GM18870 (cell line): ENCODE data around the gene UST.
A peak's percentile ranks its signal among the peaks of the same experiment; 100 is the strongest.
"Not testable (repeated sequence)": the region's sequence is repeated elsewhere in the genome, so short reads cannot be mapped to it uniquely, and the experiment has no call there.

Experiments used
- ATAC-seq: cut with Tn5 transposase; IDR thresholded peaks from one replicate; pipeline ENCODE4 v1.9.1; 2021; ENCODE audit warnings: moderate library complexity; ENCODE audit not compliant: unreplicated experiment

Gene UST

GRCh38 chr6:148857798-148858390 lies 111.1 kb downstream of the UST start:
- no peak for ATAC-seq

DNA sequence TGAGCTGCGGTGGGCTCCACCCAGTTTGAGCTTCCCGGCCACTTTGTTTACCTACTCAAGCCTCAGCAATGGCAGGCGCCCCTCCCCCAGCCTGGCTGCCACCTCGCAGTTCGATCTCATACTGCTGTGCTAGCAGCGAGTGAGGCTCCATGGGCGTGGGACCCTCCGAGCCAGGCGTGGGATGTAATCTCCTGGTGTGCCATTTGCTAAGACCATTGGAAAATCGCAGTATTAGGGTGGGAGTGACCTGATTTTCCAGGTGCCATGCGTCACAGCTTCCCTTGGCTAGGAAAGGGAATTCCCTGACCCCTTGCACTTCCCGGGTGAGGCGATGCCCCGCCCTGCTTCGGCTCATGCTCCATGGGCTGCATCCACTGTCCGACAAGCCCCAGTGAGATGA lies 117.3 kb downstream of the UST start:
- ATAC-seq: not testable (repeated sequence)

GRCh38 chr6:148864941-148865340 lies 118.1 kb downstream of the UST start:
- ATAC-seq: no peak

GRCh38 chr6:148866657-148867268 lies 119.9 kb downstream of the UST start:
- ATAC-seq: peak; percentile 92

- no peak for ATAC-seq
Observed at GRCh38 chr6:148867862-148868261, 121.0 kb downstream of the UST start.

DNA sequence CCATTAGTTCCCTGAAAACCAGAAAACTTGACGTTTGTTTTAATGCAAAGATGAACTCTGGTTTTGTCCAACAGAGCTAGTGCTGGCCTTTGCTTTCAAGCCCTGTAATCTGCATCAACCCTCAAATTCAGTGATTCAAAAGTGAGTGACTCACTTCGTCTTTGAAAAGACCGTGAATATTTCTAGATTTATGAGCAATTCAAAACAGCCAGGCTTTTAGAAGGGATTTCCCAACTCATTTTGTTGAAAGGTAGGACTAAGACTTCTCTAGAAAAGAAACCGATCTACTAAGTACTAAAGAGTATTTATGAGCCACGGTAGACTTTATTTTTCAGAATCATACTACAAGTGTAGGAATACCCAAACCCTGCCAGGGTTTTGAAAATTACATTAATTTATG lies 121.5 kb downstream of the UST start:
- ATAC-seq: no peak

DNA sequence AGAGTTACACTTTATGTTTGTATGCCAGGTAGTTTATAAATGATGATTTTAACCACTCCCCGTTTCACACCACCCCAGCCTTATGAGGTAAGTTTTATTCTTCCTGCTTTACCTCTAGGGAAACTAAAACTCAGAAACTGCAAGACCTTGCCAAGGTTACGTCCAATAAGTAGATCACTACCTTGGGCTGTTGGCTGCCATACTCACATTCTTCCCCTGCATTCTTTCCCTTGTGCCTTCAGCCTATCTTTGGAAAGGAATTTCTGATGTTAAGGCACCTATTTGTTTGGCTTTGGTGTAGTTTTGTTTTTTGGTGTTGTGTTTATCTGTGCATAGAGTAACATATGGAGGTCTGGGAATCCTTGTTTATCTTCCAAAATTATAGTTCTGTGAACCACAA lies 122.1 kb downstream of the UST start:
- ATAC-seq: no peak

- ATAC-seq: no peak
Observed at GRCh38 chr6:148869585-148869984, 122.8 kb downstream of the UST start.

- no peak for ATAC-seq
Observed at GRCh38 chr6:148873154-148873553, 126.3 kb downstream of the UST start.

DNA sequence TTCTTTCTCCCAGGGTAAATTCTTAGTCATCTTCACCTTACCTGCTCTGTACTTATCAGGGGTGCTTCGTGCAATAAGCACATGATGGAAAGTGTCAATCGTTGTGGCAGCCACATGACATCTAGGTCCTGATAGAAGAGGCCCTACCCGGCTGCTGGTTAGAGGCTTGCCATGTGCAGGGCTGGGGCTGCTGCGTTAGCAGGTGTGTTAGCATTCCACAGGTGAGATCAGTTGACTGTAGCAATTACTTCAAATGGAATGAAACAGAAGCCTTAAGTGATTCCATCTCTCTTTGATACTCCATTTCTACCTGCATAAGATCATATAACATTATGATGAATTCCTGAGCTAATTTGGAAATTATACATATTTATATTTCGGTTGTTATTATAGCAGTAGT lies 127.0 kb downstream of the UST start:
- no peak for ATAC-seq

GRCh38 chr6:148874698-148875293 lies 128.0 kb downstream of the UST start:
- ATAC-seq: no peak

GRCh38 chr6:148878683-148879082 lies 131.9 kb downstream of the UST start:
- ATAC-seq: no peak

GRCh38 chr6:148880742-148881141 lies 133.9 kb downstream of the UST start:
- not testable (repeated sequence) for ATAC-seq

DNA sequence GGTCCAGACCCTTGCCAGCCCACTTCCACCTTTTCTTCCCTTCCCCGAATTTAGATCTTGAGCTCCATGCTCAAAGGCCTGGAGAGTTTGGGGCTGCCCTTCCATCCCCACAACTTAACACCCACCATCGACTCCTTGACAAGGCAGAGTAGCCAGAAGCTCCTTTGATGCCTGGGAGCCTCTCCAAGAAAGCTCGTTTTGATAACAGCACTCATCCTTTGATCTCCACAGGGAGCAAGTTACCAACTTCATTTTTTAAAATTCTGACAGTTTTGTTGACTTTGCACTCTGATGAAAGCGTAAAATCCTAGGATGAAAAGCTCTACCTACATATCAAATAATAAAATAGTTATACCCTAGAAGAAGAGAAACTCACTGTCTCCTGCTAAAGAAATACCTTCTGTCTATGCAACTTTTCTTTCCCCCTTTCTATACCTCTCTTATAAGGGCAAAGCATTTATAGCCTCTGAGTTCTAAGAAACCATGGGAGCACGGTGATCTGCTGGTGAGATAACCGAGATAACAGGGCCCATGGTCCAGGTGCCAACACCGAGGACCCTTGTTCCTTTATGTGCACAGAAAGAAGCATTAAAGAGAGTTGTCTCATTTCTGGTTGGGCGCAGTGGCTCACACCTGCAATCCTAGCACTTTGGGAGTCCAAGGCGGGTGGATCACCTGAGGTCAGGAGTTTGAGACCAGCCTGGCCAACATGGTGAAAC lies 134.9 kb downstream of the UST start:
- no peak for ATAC-seq

DNA sequence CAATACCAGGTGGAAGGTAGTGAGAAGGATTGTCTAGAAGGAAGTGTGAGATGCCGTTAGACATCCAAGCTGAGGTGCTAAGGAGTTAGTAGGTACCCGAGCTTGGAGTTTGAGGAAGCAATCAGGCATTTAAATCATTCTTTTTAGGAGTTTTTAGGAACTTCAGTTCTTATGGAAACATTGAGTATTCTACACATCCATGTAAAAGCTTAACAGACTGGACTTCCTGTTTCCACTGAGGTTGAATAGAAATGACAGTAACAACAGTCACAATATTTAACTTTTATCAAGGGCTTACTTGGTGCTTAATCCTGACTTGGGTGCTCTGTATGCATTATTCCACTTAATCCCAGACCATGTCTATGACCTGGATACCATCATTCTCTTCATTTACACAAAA lies 136.4 kb downstream of the UST start:
- no peak for ATAC-seq

GRCh38 chr6:148884461-148884860 lies 137.6 kb downstream of the UST start:
- ATAC-seq: no peak

DNA sequence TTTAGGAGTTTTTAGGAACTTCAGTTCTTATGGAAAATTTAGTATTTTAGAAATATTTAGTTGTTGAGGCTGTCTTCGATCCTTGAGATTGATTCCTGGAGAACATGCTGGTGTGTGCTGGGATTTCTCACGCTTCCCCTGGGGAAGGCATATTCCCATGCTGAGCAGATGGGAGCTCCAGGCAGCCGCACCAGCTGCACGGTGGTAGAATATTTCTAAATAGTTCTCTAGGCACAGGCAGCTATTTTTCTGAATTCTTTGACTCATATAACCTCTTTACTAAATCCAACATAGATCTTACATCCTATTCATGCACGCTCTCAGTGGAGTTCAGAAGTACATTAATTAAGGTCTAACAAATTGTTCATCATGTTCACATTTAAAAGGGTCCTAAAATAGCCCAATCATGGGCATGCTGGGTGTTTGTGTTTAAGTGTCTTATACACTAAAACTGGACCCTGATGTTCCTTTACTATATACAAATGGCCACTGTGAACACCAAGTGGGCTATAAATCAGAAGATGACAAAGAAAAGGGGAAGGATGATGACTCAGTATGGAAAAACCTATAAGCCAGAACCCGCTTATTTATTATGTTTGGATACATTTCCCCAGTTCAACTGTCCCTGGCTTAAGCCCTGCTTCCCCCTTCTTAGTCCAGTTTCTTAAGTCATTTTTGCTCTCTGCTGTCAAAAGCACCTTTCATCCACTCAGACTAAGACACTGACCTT lies 138.5 kb downstream of the UST start:
- no peak for ATAC-seq

- no peak for ATAC-seq
Observed at GRCh38 chr6:148885925-148886845, 139.4 kb downstream of the UST start.

GRCh38 chr6:148887181-148887580 lies 140.4 kb downstream of the UST start:
- no peak for ATAC-seq

DNA sequence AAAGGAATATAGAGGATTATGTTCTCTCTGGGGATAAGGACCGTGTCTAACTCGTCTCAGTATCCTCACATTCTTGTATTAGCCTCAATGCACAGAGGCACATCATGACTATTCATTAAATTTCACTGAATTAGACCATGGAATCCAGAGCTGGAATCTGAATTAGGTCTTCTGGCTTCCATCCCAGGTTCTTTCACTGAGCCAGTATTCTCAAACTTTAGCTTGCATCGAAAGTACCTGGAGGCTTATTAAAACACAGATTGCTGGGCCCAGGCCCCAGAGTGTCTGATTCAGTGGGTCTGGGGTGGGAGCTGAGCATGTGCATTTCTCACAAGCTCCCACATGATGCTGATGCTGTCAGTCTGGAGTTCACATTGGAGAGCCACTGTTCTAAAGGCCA lies 142.0 kb downstream of the UST start:
- no peak for ATAC-seq
